GM23338 (cell line): ENCODE measurements around the gene POLK.

Experiments used
- CREB1 ChIP-seq: fragments of 250-450 bp; sonication (Bioruptor Pico); IDR thresholded peaks from 2 replicates; pipeline ENCODE4 v1.5.0; 2020; ENCODE audit warnings: low read depth, mild to moderate bottlenecking, moderate library complexity
- ETS1 ChIP-seq: IDR thresholded peaks from 2 replicates; pipeline ENCODE4 v1.6.1; 2016; ENCODE audit warnings: antibody characterized with exemption
- EZH2 ChIP-seq: fragments of 200-600 bp; sonication (generic); IDR thresholded peaks from one replicate; pipeline ENCODE4 v1.8.0; 2017; ENCODE audit warnings: antibody characterized with exemption, mild to moderate bottlenecking, low read depth; ENCODE audit not compliant: unreplicated experiment
- EZH2phosphoT487 ChIP-seq: fragments of 200-600 bp; sonication (generic); IDR thresholded peaks from one replicate; pipeline ENCODE4 v1.8.1; 2018; ENCODE audit warnings: antibody characterized with exemption; ENCODE audit not compliant: unreplicated experiment
- JUNB ChIP-seq: IDR thresholded peaks from one replicate; pipeline ENCODE4 v1.6.1; 2016; ENCODE audit warnings: antibody characterized with exemption; ENCODE audit not compliant: unreplicated experiment
- NANOG ChIP-seq: IDR thresholded peaks from 2 replicates; pipeline ENCODE4 v1.6.1; 2016; ENCODE audit warnings: antibody characterized with exemption, borderline replicate concordance
- POLR2AphosphoS5 ChIP-seq: IDR thresholded peaks from 2 replicates; pipeline ENCODE4 v1.6.1; 2016; ENCODE audit warnings: antibody characterized with exemption, low read depth
- REST ChIP-seq: IDR thresholded peaks from one replicate; pipeline ENCODE4 v1.6.1; 2018; ENCODE audit warnings: antibody characterized with exemption; ENCODE audit not compliant: unreplicated experiment
- STAT1 ChIP-seq: IDR thresholded peaks from one replicate; pipeline ENCODE4 v1.6.1; 2016; ENCODE audit warnings: antibody characterized with exemption; ENCODE audit not compliant: unreplicated experiment
- ZNF114 ChIP-seq: fragments of 250-450 bp; sonication (Bioruptor Pico); IDR thresholded peaks from 2 replicates; pipeline ENCODE4 v1.5.0; 2020; ENCODE audit warnings: mild to moderate bottlenecking, moderate library complexity
- ZNF462 ChIP-seq: fragments of 250-450 bp; sonication (Bioruptor Pico); IDR thresholded peaks from 2 replicates; pipeline ENCODE4 v1.5.0; 2020; ENCODE audit warnings: mild to moderate bottlenecking, moderate library complexity
- TF ChIP-seq, protein P1 (sequence below), 2 experiments: fragments of 200-600 bp in 1 of 2; sonication (generic) in 1 of 2; conservative IDR thresholded peaks; 2 replicates each; pipeline versions ENCODE4 v1.5.1 to v1.6.1; 2016 to 2017; ENCODE audit warnings: antibody characterized with exemption in 2 of 2, low read depth in 2 of 2, mild to moderate bottlenecking in 2 of 2, moderate library complexity in 1 of 2

DNA sequence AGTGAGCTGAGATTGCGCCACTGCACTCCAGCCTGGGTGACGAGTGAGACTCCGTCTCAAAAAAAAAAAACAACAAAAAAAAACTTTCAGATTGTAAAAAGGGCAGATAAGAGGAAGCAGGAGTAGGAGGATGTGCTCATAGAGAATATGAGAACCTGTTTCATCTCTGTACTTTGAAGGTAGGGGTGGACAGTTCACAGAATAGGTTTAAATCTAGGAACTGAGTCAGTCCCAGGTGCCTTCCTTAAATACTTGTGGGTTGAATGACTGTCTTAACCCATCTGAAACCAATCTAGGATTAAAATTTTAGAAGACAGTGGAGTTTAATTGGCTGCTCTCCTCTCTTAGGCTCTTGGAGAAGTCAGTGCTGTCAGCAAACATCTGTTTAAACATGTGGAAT lies 12.4 kb downstream of the POLK start:
- no peak for TF ChIP-seq REST
- TF ChIP-seq, protein P1, sequence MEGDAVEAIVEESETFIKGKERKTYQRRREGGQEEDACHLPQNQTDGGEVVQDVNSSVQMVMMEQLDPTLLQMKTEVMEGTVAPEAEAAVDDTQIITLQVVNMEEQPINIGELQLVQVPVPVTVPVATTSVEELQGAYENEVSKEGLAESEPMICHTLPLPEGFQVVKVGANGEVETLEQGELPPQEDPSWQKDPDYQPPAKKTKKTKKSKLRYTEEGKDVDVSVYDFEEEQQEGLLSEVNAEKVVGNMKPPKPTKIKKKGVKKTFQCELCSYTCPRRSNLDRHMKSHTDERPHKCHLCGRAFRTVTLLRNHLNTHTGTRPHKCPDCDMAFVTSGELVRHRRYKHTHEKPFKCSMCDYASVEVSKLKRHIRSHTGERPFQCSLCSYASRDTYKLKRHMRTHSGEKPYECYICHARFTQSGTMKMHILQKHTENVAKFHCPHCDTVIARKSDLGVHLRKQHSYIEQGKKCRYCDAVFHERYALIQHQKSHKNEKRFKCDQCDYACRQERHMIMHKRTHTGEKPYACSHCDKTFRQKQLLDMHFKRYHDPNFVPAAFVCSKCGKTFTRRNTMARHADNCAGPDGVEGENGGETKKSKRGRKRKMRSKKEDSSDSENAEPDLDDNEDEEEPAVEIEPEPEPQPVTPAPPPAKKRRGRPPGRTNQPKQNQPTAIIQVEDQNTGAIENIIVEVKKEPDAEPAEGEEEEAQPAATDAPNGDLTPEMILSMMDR (conservative IDR thresholded peaks at IDR 0.05; ENCODE audit: low read depth in 2 of 2) = no peak
- no peak for TF ChIP-seq EZH2phosphoT487
- no peak for TF ChIP-seq JUNB
- no peak for TF ChIP-seq EZH2
- TF ChIP-seq NANOG = no peak
- TF ChIP-seq POLR2AphosphoS5 = no peak
- no peak for TF ChIP-seq CREB1 (CRISPR knock-in tag)
- no peak for TF ChIP-seq STAT1
- no peak for TF ChIP-seq ETS1
- no peak for TF ChIP-seq ZNF114 (CRISPR knock-in tag)
- TF ChIP-seq ZNF462 = no peak
